DMS79 (cell line): Measurements from ENCODE around the gene GPR132.
"Not testable (repeated sequence)": the region's sequence is repeated elsewhere in the genome, so short reads cannot be mapped to it uniquely, and the experiment has no call there.

Source experiments
- DNase-seq: peaks from one replicate; lab custom pipeline; 2025; lab: John Stamatoyannopoulos, UW

Gene GPR132

DNA sequence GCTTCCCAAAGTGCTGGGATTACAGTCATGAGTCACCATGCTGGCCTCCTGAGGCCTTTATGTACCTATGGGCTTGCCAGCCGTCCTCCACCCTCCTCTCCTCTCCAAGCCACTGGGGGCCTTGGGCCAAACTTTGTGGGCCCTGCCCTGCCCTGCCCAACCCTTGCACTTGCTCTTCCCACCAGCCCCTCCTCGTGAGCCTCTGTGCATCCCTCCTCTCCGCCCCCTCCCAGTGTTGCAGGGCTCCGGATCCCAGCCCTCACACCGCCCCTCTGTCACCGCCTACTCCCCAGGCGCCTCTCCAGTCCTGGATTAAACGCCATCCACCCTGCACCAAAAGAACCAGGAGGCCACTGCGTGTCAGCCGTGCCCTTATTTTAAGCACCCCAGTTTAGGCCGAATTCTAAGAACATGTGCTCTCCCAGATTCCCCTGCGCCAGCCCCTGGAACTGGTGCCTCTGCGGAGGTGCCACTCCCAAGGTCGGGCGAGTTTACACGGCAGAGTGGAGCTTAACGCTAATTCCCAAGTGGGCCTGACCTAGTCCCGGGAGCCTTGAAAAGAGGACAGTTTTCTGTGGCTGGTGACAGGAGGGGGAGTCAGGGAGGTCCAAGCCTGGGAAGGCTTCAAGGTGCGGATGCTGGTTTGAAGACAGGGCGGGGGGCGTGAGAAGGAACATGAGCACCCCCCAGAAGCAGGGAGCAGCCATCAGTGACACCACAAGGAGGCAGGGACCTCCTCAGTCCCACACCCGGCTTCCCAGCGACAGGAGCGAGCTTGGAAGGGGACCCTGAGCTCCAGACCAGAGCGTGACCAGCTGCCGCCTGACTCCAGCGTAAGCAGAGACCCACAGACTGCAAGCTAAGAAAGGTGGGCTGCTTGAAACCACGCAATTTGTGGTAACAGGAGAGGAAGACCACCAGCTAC, 23.1 kb downstream of the GPR132 start:
- DNase-seq = no peak

- DNase-seq = no peak
Measured at GRCh38 chr14:105039458-105040205, 25.6 kb downstream of the GPR132 start.

- not testable (repeated sequence) for DNase-seq
Measured at GRCh38 chr14:105035616-105036015, 29.6 kb downstream of the GPR132 start.

DNA sequence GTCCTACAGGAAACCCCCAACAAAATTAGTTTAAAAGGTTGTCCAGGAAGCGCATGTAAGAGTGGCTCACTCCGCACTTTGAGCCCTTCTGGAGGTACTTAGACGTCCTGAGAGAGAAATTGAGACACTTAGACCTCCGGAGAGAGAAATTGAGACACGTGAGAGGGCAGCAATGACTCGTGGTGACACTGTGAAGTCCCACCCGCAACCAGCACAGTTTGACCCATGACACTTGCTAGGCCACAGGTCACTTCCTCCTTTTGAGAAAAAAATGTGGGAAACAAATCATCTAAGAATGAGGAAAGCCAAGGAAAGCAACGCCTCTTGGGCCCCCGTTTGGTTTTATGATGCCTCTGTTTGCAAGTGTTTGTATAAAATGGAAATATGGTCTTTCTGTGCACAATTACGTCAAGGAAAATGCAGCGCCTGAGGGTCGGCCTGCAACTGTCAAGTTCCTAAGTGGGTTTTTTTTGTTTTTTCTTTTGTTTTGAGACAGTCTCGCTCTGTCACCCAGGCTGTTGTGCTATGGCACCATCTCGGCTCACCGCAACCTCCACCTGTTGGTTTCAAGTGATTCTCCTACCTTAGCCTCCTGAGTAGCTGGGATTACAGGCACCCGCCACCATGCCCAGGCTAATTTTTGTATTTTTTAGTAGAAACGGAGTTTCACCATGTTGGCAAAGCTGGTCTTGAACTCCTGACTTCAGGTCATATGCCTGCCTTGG, 30.8 kb downstream of the GPR132 start:
- DNase-seq = no peak

DNA sequence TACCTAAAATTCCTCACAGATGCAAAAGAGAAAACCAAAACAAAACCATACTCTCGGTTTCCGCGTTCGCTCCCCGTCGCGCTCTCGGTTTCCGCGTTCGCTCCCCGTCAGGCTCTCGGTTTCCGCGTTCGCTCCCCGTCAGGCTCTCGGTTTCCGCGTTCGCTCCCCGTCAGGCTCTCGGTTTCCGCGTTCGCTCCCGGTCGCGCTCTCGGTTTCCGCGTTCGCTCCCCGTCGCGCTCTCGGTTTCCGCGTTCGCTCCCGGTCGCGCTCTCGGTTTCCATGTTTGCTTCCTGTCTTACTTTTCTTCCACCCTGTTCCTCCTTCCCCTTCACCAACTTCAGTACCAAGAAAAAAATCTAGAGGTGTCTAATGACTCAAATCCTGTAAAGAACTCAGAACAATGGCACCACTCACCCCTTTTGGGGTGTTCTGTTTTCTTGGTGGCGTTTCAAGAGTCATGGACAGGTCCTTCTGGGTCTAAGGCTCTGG, 31.8 kb downstream of the GPR132 start:
- not testable (repeated sequence) for DNase-seq

DNA sequence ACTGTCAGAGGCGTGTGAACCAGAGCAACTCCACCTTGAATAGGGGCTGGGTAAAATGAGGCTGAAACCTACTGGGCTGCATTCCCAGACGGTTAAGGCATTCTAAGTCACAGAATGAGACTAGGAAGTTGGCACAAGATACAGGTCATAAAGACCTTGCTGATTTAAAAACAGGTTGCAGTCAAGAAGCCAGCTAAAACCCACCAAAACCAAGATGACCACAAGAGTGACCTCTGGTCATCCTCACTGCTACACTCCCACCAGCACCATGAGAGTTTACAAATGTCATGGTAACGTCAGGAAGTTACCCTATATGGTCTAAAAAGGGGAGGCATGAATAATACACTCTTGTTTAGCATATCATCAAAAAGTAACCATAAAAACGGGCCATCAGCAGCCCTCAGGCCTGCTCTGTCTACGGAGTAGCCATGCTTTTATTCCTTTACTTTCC, 32.8 kb downstream of the GPR132 start:
- not testable (repeated sequence) for DNase-seq

DNA sequence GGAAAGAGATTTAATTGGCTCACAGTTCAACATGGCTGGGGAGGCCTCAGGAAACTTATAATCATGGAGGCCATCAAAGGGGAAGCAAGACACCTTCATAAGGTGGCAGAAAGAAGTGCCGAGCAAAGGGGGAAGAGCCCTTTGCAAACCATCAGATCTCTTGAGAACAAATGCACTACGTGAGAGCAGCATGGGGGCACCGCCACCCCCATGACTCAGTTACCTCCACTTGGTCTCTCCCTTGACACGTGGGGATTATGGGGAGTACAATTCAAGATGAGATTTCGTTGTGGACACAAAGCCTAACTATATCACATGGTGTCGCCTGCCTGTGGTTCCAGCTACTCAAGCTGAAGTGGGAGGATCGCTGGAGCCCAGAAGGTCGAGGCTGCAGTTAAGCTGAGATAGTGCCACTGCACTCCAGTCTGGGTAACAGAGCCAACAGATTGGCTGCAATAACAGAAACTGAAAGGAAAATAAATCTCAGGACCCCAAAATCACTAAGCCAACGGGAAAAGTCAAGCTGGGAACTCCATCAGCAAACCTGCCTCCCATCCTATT, 34.3 kb downstream of the GPR132 start:
- DNase-seq = no peak

- DNase-seq = no peak
Measured at GRCh38 chr14:105030194-105030593, 35.0 kb downstream of the GPR132 start.

DNA sequence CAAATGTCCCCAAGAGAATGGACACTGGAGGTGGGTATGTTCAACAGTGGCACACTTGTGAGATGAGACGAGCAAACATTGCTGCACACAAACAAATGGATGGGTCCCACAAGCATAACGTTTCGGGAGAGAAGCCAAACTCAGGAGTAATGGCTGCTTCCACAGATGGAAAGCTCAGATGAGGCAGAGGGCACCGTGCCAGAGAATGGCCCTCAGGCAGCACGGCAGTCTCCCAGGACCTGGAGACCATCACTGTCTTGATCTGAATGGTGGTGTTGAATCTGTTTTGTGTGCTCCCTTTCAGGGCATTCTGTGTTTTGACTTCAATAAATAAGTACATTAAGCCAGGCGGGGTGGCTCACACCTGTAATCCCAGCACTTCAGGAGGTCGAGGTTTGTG, 35.8 kb downstream of the GPR132 start:
- no peak for DNase-seq

DNA sequence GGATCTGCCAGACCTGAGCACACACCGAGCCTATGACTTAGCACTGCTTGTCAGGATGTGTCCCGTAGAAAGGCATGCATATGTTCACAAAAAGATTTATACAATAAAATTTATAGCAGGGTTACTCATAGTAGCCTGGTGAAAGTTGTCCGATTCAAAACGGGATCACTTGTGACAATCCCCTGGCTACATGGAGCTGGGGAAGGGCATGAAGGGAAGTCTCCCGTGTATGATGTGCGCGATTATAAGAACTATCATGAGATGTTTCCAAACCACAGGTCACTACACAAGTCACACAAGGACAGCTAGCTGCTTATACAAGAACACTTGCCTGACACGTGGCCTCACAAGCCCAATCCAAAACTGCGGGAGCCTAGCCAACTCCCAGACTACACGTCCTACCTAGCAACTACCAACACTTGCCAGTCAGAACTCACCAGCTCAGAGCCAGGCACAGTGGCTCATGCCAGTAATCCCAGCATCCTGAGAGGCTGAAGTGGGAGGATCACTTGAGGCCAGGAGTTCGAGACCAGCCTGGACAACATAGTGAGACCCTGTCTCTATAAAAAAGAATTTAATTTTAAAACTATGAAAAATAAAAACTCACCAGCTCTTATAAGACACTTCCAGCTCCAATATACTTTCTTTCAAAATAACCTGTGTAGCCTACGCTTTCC, 36.8 kb downstream of the GPR132 start:
- no peak for DNase-seq

- not testable (repeated sequence) for DNase-seq
Measured at GRCh38 chr14:105027718-105028117, 37.5 kb downstream of the GPR132 start.

DNA sequence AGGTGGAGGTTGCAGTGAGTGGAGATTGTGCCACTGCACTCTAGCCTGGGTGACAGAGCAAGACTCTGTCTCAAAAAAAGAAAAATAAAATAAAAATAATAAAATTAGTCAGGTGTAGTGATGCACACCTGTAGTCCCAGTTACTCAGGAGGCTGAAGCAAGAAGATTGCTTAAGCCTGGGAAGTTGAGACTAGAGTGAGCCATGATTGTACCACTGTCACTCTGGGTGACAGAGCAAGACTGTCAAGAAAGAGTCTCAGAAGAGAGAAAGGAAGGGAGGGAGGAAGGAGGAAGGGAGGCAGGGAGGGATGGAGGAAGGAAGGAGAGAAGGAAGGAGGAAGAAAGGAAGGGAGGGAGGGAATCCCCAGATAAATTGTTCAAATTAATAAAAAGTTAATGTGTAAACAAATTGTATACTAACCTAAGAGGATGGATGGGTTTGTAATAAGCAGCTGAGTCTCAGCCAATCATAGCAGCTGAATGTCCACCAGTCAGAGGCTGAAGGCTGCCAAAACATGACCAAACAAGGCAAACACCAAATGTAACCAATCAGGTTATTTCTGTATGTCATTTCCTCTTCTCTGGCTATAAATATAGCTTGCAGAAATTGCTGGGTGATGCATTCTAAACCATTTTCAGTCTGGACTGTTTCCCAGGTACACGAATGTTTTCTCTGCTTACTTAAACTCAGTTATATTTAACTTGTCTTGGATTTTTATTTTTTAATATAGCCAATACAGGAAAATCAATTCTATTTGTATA, 38.2 kb downstream of the GPR132 start:
- no peak for DNase-seq

GRCh38 chr14:105026033-105026785, 39.0 kb downstream of the GPR132 start:
- no peak for DNase-seq

DNA sequence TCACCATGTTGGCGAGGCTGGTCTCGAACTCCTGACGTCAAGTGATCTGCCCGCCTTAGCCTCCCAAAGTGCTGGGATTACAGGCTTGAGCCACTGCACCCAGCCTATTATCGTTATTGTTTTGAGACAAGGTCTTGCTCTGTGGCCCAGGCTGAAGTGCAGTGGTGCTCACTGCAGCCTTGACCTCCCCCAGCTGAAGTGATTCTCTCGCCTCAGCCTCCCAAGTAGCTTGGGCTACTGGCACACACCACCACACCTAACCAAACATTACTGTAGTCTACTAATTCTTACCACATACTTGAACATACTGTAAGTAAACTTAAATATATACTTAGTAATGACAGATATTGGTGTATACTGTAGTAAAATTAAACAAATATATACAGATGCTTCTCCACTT, 39.8 kb downstream of the GPR132 start:
- DNase-seq = no peak

DNA sequence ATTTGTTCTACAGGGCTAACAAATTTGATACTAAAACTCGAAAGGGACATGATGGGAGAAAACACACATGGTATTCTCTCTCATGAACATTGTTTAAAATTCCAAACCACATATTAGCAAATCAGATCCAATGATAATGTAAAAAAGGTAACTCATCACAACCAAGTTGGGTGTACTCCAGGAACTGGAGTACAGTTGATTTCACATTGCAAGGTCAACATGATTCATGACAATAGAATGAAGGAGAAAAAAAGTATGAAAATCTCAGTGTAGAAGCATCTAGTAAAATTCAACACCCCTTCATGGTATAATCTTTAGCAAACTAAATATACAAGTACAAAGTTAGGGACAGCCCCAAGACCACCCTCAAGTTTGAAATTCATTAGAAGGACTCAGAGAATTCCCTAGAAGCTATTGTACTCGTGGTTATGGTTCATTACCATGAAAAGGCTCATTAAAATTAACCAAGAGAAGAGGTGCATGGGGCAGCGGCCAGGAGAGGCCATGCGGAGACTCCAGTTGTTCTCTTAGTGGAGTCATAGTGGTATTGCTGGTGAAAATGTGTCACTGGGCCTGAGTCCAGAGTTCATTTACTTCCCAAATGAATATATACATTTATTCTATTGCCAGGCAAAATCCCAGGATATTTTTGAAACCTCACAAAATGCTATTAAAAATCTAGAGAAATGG, 41.3 kb downstream of the GPR132 start:
- no peak for DNase-seq

DNA sequence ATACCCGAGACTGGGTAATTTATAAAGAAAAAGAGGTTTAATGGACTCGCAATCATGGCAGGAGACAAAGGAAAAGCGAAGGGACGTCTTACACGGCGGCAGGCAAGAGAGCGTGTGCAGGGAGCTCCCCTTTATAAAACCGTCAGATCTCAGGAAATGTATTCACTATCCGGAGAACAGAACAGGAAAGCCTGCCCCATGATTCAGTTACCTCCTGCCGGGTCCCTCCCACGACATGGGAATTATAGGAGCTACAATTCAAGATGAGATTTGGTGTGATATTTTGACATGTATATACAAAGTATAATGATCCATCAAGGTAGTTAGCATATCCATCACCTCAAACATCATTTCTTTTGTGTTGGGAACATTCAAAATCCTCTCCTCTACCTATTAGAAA, 42.1 kb downstream of the GPR132 start:
- DNase-seq = no peak

GRCh38 chr14:105022276-105022670, 43.0 kb downstream of the GPR132 start:
- no peak for DNase-seq

- peak; percentile 61 for DNase-seq
Measured at GRCh38 chr14:105021656-105022275, 43.5 kb downstream of the GPR132 start.
